ENCODE results near the gene PLXNA1.

PLXNA1 gene

DNA sequence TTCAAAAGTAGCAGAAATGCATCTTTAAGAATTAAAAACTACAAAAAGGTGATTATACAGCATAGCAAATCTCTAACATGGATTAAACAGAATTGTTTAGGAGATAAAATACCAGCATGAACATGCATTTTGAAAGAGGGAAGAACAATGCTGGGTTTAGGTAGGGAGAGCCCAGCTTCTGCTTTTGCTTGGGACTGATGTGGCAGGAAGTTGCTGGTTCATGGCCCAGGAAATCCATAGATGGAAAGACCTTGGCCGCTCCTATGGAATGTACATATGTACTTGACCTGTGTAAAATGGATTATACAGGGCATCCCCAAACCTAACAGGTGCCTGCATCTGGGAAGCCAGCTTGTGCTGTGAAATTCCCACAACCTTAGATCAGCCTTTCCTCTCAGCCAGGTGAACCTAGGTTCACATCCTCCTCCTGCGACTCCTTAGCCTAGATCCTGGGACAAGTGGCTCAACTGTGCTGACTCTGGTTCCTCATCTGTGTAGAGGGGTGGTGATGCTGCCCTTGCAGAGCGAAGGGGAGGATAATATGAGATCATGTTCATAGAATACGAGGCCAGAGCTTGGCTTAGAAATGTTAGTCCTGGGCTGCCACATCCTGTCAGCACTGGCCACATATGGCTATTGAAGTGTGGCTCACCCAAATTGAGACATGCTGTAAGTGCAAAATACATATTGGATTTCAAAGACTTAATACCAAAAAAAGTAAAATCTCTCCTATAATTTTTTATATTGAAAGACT, 47.0 kb upstream of the PLXNA1 start:
- H3K27ac ChIP-seq (ENCODE audit: low read length), result no peak overlapping the region
- DNase-seq (no peak), ATAC-seq (ENCODE audit: insufficient read depth, low read depth) (no peak)
- H3K4me1 ChIP-seq (ENCODE audit: insufficient read depth, low read length), result no peaks in the 10 kb centered on the region
- H3K27me3 ChIP-seq (ENCODE audit: insufficient read depth, low read length, poor library complexity), result no peaks in the 10 kb centered on the region
- H2AFZ ChIP-seq (ENCODE audit: low read depth, low read length), result no peak overlapping the region
- no peak overlapping the region for H3K9ac ChIP-seq (ENCODE audit: low read depth, low read length)
- no peak overlapping the region for H3K4me3 ChIP-seq (ENCODE audit: low read depth in 1 of 2, low read length in 2 of 2)
- 0 out of 2 replicates have a peak, but pooled peaks cover 3% of the 10 kb centered on the region for H3K36me3 ChIP-seq (ENCODE audit: insufficient read depth, low read length)
- no peaks in the 10 kb centered on the region for H3K79me2 ChIP-seq (ENCODE audit: insufficient read depth, low read length)
- H3K4me2 ChIP-seq (ENCODE audit: insufficient read depth, low read length), result no peak overlapping the region
- TF ChIP-seq, protein P1, sequence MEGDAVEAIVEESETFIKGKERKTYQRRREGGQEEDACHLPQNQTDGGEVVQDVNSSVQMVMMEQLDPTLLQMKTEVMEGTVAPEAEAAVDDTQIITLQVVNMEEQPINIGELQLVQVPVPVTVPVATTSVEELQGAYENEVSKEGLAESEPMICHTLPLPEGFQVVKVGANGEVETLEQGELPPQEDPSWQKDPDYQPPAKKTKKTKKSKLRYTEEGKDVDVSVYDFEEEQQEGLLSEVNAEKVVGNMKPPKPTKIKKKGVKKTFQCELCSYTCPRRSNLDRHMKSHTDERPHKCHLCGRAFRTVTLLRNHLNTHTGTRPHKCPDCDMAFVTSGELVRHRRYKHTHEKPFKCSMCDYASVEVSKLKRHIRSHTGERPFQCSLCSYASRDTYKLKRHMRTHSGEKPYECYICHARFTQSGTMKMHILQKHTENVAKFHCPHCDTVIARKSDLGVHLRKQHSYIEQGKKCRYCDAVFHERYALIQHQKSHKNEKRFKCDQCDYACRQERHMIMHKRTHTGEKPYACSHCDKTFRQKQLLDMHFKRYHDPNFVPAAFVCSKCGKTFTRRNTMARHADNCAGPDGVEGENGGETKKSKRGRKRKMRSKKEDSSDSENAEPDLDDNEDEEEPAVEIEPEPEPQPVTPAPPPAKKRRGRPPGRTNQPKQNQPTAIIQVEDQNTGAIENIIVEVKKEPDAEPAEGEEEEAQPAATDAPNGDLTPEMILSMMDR (IDR thresholded peaks at IDR 0.05; ENCODE audit: borderline replicate concordance, extremely low read depth, low read length, poor library complexity, severe bottlenecking), result no peak
- TF ChIP-seq EZH2 (IDR thresholded peaks at IDR 0.05; ENCODE audit: borderline replicate concordance, low read depth, low read length, severe bottlenecking), result no peak
- H3K9me3 ChIP-seq (ENCODE audit: insufficient read depth, low read length, severe bottlenecking), result no peaks in the 10 kb centered on the region
- H4K20me1 ChIP-seq (ENCODE audit: insufficient read depth, low read length), result peaks cover 13% of the 10 kb centered on the region; the same call in 1 of the 2 replicates

DNA sequence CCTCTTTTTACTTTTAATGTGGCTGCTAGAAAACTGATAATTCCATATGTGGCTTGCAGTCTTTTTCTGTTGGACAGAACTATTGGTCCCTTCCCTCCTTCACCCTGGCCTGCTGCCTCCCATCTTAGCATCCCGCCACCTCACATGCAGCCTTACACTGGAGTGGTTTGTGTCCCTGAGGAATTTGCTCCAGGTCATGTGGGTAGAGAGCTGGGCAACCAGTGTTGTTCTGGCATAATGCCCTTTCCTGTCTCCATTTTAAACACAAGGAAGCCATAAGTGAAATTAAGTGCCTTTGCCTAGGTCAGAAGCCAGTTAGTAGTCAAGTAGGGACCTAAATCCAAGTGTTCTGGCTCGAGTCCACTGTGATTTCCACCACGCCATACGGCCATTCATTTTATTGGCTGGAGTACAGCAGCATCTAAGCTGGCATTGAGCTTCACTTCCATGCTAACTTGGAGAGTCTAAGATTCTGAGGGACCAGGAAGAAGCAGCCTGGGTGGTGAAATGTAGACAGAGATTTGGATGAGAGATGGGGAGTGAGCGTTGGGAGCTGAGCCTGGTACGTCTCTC, 46.0 kb upstream of the PLXNA1 start:
- H3K9ac ChIP-seq (ENCODE audit: low read depth, low read length), result no peak overlapping the region
- no peak overlapping the region for H3K4me3 ChIP-seq (ENCODE audit: low read depth in 1 of 2, low read length in 2 of 2)
- ATAC-seq (ENCODE audit: insufficient read depth, low read depth), result no peak
- H3K36me3 ChIP-seq (ENCODE audit: insufficient read depth, low read length), result 0 out of 2 replicates have a peak, but pooled peaks cover 3% of the 10 kb centered on the region
- no peak overlapping the region for H3K27ac ChIP-seq (ENCODE audit: low read length)
- no peaks in the 10 kb centered on the region for H3K27me3 ChIP-seq (ENCODE audit: insufficient read depth, low read length, poor library complexity)
- H2AFZ ChIP-seq (ENCODE audit: low read depth, low read length), result no peak overlapping the region
- H3K79me2 ChIP-seq (ENCODE audit: insufficient read depth, low read length), result no peaks in the 10 kb centered on the region
- peaks cover 11% of the 10 kb centered on the region; the same call in 1 of the 2 replicates for H4K20me1 ChIP-seq (ENCODE audit: insufficient read depth, low read length)
- no peak overlapping the region for H3K4me2 ChIP-seq (ENCODE audit: insufficient read depth, low read length)
- TF ChIP-seq, protein P1 (IDR thresholded peaks at IDR 0.05; ENCODE audit: borderline replicate concordance, extremely low read depth, low read length, poor library complexity, severe bottlenecking), result no peak
- TF ChIP-seq EZH2 (IDR thresholded peaks at IDR 0.05; ENCODE audit: borderline replicate concordance, low read depth, low read length, severe bottlenecking), result no peak
- no peaks in the 10 kb centered on the region for H3K9me3 ChIP-seq (ENCODE audit: insufficient read depth, low read length, severe bottlenecking)
- no peaks in the 10 kb centered on the region for H3K4me1 ChIP-seq (ENCODE audit: insufficient read depth, low read length)
- DNase-seq, result no peak

DNA sequence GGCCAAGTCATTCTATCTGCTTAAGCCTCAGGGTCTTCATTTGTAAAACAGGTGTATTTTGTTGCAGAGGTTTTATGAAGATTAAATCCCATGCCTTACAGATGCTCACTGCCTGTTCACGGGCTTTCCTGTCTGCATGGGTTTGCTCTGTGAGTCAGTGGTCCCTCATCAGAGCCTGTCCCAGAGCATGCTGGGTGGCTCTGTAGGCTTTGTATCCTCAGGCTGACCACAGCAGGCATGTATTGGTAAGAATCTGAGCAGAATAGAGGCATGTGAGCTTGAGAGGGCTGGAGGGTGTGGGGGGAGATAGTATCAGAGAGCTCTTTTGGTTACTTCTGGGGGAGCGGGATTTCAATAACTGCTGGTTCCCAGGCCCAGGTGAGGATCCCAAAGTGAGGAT, 45.4 kb upstream of the PLXNA1 start:
- Histone ChIP-seq H3K27me3 (ENCODE audit: insufficient read depth, low read length, poor library complexity) (no peaks in the 10 kb centered on the region), H3K4me1 (ENCODE audit: insufficient read depth, low read length) (no peaks in the 10 kb centered on the region), H3K9me3 (ENCODE audit: insufficient read depth, low read length, severe bottlenecking) (no peaks in the 10 kb centered on the region), H3K4me3 (ENCODE audit: low read depth in 1 of 2, low read length in 2 of 2) (no peak overlapping the region), H3K27ac (ENCODE audit: low read length) (no peak overlapping the region), H3K9ac (ENCODE audit: low read depth, low read length) (no peak overlapping the region), H3K4me2 (ENCODE audit: insufficient read depth, low read length) (no peak overlapping the region), H3K36me3 (ENCODE audit: insufficient read depth, low read length) (peaks cover 3% of the 10 kb centered on the region; the same call in 1 of the 2 replicates), H3K79me2 (ENCODE audit: insufficient read depth, low read length) (no peaks in the 10 kb centered on the region), H4K20me1 (ENCODE audit: insufficient read depth, low read length) (peaks cover 7% of the 10 kb centered on the region; the same call in 1 of the 2 replicates), H2AFZ (ENCODE audit: low read depth, low read length) (no peak overlapping the region)
- ATAC-seq (ENCODE audit: insufficient read depth, low read depth) (no peak), DNase-seq (no peak)
- no peak for TF ChIP-seq EZH2 (IDR thresholded peaks at IDR 0.05; ENCODE audit: borderline replicate concordance, low read depth, low read length, severe bottlenecking)
- TF ChIP-seq, protein P1 (IDR thresholded peaks at IDR 0.05; ENCODE audit: borderline replicate concordance, extremely low read depth, low read length, poor library complexity, severe bottlenecking), result no peak

Data from DND-41 (cell line).